Neuronal stem cell (in vitro differentiated cells): ENCODE results near the gene ECSCR.

ENCODE experiments used
- DNase-seq: peaks from one replicate; pipeline ENCODE4 v3.0.0-alpha.2; 2013; ENCODE audit warnings: low spot score
- H2AFZ ChIP-seq: one replicate; pipeline ENCODE4 v1.6.1; 2013; ENCODE audit warnings: mild to moderate bottlenecking, low read length, inconsistent platforms
- H2AK5ac ChIP-seq: 2 replicates; pipeline ENCODE4 v1.6.1; 2013; ENCODE audit warnings: low read depth, mild to moderate bottlenecking, inconsistent platforms, low read length, moderate library complexity, mixed read lengths
- H2BK120ac ChIP-seq: 2 replicates; pipeline ENCODE4 v1.6.1; 2013; ENCODE audit warnings: low read depth, mild to moderate bottlenecking, inconsistent platforms, low read length, moderate library complexity, mixed read lengths
- H2BK12ac ChIP-seq: one replicate; pipeline ENCODE4 v1.6.1; 2013; ENCODE audit warnings: low read length, inconsistent platforms
- H2BK15ac ChIP-seq: 2 replicates; pipeline ENCODE4 v1.6.1; 2013; ENCODE audit warnings: mild to moderate bottlenecking, low read length, inconsistent platforms, mixed read lengths
- H2BK5ac ChIP-seq: one replicate; pipeline ENCODE4 v1.6.1; 2013; ENCODE audit warnings: inconsistent platforms, mild to moderate bottlenecking, low read length, moderate library complexity
- H3K14ac ChIP-seq: one replicate; pipeline ENCODE4 v1.6.1; 2013; ENCODE audit warnings: low read length, inconsistent platforms
- H3K18ac ChIP-seq: 2 replicates; pipeline ENCODE4 v1.6.1; 2013; ENCODE audit warnings: low read length, inconsistent platforms
- H3K23ac ChIP-seq: 2 replicates; pipeline ENCODE4 v1.6.1; 2013; ENCODE audit warnings: low read depth, mild to moderate bottlenecking, mixed read lengths, low read length, inconsistent platforms; ENCODE audit not compliant: poor library complexity
- H3K27ac ChIP-seq: replicated peaks from 3 replicates; pipeline ENCODE4 v1.5.1; 2013; ENCODE audit warnings: low read length, inconsistent platforms
- H3K27me3 ChIP-seq, 3 experiments: 2 replicates each; pipeline ENCODE4 v1.6.1; 2013; ENCODE audit warnings: low read length in 3 of 3, mild to moderate bottlenecking in 2 of 3, inconsistent platforms in 1 of 3, low read depth in 1 of 3, mixed read lengths in 1 of 3, moderate library complexity in 1 of 3; ENCODE audit not compliant: control insufficient read depth in 3 of 3, insufficient read depth in 3 of 3
- H3K36me3 ChIP-seq, 2 donors: replicated peaks in 1 of 2; 2 replicates each; pipeline ENCODE4 v1.6.1; 2013; ENCODE audit warnings: low read length in 2 of 2; ENCODE audit not compliant: control insufficient read depth in 2 of 2, insufficient read depth in 2 of 2
- H3K4ac ChIP-seq: 2 replicates; pipeline ENCODE4 v1.6.1; 2013; ENCODE audit warnings: inconsistent platforms, mild to moderate bottlenecking, low read length, moderate library complexity
- H3K4me1 ChIP-seq, 2 donors: 1 replicate in 1 of 2; 2 replicates in 1 of 2; pipeline ENCODE4 v1.6.1; 2013; ENCODE audit warnings: low read length in 2 of 2, low read depth in 1 of 2; ENCODE audit not compliant: control insufficient read depth in 2 of 2, insufficient read depth in 1 of 2
- H3K4me2 ChIP-seq: one replicate; pipeline ENCODE4 v1.6.1; 2013; ENCODE audit warnings: mild to moderate bottlenecking, low read length, inconsistent platforms; ENCODE audit not compliant: insufficient read depth, poor library complexity, severe bottlenecking
- H3K4me3 ChIP-seq, 2 donors: 2 replicates each; pipeline ENCODE4 v1.5.1; 2013; ENCODE audit warnings: low read length in 2 of 2, mild to moderate bottlenecking in 2 of 2, inconsistent platforms in 1 of 2, moderate library complexity in 1 of 2
- H3K79me1 ChIP-seq: one replicate; pipeline ENCODE4 v1.6.1; 2013; ENCODE audit warnings: low read depth, mild to moderate bottlenecking, inconsistent platforms, low read length, moderate library complexity
- H3K9ac ChIP-seq: one replicate; pipeline ENCODE4 v1.6.1; 2013; ENCODE audit warnings: mild to moderate bottlenecking, low read depth, low read length, inconsistent platforms; ENCODE audit not compliant: poor library complexity
- H3K9me3 ChIP-seq, 2 donors: replicated peaks in 1 of 2; 2 replicates each; pipeline versions ENCODE3 to v1.6.1; 2013; ENCODE audit warnings: low read length in 2 of 2, mild to moderate bottlenecking in 2 of 2, inconsistent platforms in 1 of 2, low read depth in 1 of 2, mixed read lengths in 1 of 2, moderate library complexity in 1 of 2; ENCODE audit not compliant: control insufficient read depth in 2 of 2, insufficient read depth in 1 of 2
- H4K8ac ChIP-seq: one replicate; pipeline ENCODE4 v1.6.1; 2013; ENCODE audit warnings: low read depth, mild to moderate bottlenecking, inconsistent platforms, low read length, moderate library complexity
- H4K91ac ChIP-seq: one replicate; pipeline ENCODE4 v1.6.1; 2013; ENCODE audit warnings: low read length, low read depth, mild to moderate bottlenecking, inconsistent platforms; ENCODE audit not compliant: poor library complexity
- WGBS, 2 donors: extraction: QIAGEN DNeasy Blood & Tissue Kit; methylation state at CpG; one replicate each; pipeline ENCODE4 v1.1.7; 2013; ENCODE audit warnings: missing lambda C conversion rate in 2 of 2, mixed read lengths in 1 of 2; ENCODE audit not compliant: insufficient read length in 2 of 2, insufficient replicate concordance in 1 of 2; ENCODE audit errors: extremely low coverage in 2 of 2; 5-methylcytosine and 5-hydroxymethylcytosine counted together

ECSCR gene

DNA sequence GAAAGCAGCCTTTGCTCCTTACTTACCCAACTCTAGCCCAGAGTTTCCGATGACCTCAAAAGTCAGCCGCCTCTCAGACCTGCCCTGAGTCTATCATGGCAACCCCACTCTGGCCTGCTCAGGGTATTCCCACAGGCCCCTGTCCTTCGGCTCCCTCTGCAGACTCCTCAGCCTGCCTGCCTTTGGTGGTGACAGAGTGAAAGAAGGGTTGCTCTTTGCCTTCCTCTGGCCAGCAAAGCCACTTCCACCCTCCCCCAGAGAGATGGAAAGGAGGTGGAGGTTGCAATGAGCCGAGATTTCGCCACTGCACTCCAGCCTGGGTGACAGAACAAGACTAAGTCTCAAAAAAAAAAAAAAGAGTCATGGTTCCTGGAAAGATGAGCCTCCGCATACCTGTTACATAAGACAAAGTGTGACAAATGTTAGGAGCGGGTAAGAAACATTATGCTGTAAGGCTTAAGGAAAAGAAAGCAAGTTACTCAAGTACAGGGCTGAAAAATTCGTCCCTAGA lies 5.9 kb upstream of the ECSCR start:
- no CpG with 5 or more reads among the region's 8 CpGs for WGBS, 2 donors
- Histone ChIP-seq H3K27me3 (peaks cover 0 to 10% (median 0%) of the 10 kb centered on the region in 3 experiments), H4K91ac (no peak overlapping the region), H2BK5ac (no peak overlapping the region), H3K27ac (no peak overlapping the region), H3K9ac (no peak overlapping the region), H4K8ac (no peak overlapping the region), H3K79me1 (no peaks in the 10 kb centered on the region), H3K14ac (no peak overlapping the region), H3K18ac (peak overlapping the region; percentile 41), H2BK12ac (no peak overlapping the region), H3K9me3 (no peaks in the 10 kb centered on the region), H2BK15ac (peak overlapping the region; percentile 49), H3K36me3 (no peaks in the 10 kb centered on the region), H3K4me3 (no peak overlapping the region), H3K4me2 (no peak overlapping the region), H3K4me1 (peaks cover 6 to 17% of the 10 kb centered on the region in 2 donors), H2AFZ (peak overlapping the region; percentile 9), H3K23ac (no peak overlapping the region), H2BK120ac (no peak overlapping the region), H3K4ac (no peak overlapping the region), H2AK5ac (no peak overlapping the region)
- no peak for DNase-seq

DNA sequence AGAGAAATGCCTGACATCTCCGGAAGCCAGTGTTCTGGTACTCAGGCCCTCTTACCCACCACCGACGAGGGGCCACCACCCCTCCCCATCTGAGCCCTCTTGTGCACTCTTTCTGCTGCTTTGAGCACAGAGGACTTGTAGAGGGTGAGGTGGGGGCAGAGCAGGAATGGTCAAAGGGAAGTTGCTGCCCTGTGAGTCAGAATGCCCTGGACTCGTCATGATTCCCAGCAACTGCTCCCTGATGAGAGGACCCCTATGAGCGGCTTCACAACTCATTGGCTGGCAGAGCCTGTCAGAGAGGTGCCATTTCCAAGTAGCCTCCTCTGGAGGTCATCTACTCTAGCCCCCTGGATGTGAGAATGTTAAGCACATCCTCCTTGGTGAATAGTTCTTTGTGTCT lies 845 bp downstream of the ECSCR start:
- Histone ChIP-seq H3K23ac (no peak overlapping the region), H4K91ac (no peak overlapping the region), H2BK12ac (no peak overlapping the region), H3K9me3 (no peaks in the 10 kb centered on the region), H3K36me3 (no peaks in the 10 kb centered on the region), H3K4me1 (peaks cover 4 to 5% of the 10 kb centered on the region in 2 donors), H3K18ac (peak overlapping the region; percentile 45), H2AK5ac (no peak overlapping the region), H2BK120ac (no peak overlapping the region), H3K9ac (no peak overlapping the region), H3K4ac (no peak overlapping the region), H3K4me2 (no peak overlapping the region), H3K14ac (no peak overlapping the region), H3K27ac (no peak overlapping the region), H3K79me1 (no peaks in the 10 kb centered on the region), H3K27me3 (peaks cover 0 to 4% (median 0%) of the 10 kb centered on the region in 3 experiments), H2AFZ (peak overlapping the region; percentile 78), H3K4me3 (no peak overlapping the region), H4K8ac (no peak overlapping the region), H2BK15ac (no peak overlapping the region), H2BK5ac (no peak overlapping the region)
- DNase-seq, result no peak
- no CpG with 5 or more reads among the region's 5 CpGs for WGBS, 2 donors

DNA sequence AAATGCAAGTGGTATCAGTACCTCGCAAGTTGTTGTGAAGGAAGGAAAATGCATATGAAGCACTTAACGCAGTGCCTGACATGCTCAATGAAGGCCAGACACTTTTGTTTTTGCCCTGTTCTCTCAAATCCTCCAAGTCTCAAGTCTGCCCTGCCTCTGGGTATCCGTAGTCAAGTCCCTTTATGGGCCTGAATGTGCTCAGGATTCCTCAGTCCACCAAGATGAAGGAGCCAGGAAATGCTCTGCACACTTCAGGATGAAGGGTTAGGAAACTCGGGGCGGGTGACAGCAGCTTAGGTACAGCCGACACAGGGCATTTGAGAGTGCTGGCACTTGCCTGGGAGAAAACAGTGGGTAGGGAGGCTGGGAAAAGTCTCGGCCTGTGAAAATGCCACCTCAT lies 1.4 kb downstream of the ECSCR start:
- no peak overlapping the region for H3K4me2 ChIP-seq
- no peak overlapping the region for H3K18ac ChIP-seq
- peak overlapping the region; percentile 30 for H2AFZ ChIP-seq
- no peaks in the 10 kb centered on the region for H3K36me3 ChIP-seq
- H2AK5ac ChIP-seq, result no peak overlapping the region
- H2BK15ac ChIP-seq, result no peak overlapping the region
- no peak overlapping the region for H2BK12ac ChIP-seq
- H3K14ac ChIP-seq, result no peak overlapping the region
- no peak overlapping the region for H2BK5ac ChIP-seq
- no peak overlapping the region for H4K8ac ChIP-seq
- H3K4ac ChIP-seq, result no peak overlapping the region
- no peak overlapping the region for H2BK120ac ChIP-seq
- H3K27me3 ChIP-seq, result peaks cover 0 to 4% (median 0%) of the 10 kb centered on the region in 3 experiments
- no peaks in the 10 kb centered on the region for H3K9me3 ChIP-seq
- H3K9ac ChIP-seq, result no peak overlapping the region
- WGBS, 2 donors, result no CpG with 5 or more reads among the region's 7 CpGs
- no peak overlapping the region for H3K4me3 ChIP-seq
- H3K27ac ChIP-seq, result no peak overlapping the region
- H3K79me1 ChIP-seq, result no peaks in the 10 kb centered on the region
- DNase-seq, result no peak
- H4K91ac ChIP-seq, result no peak overlapping the region
- peaks cover 4 to 5% of the 10 kb centered on the region in 2 donors for H3K4me1 ChIP-seq
- no peak overlapping the region for H3K23ac ChIP-seq

- Histone ChIP-seq H4K8ac (no peak overlapping the region), H3K4me1 (peaks cover 4 to 5% of the 10 kb centered on the region in 2 donors), H4K91ac (no peak overlapping the region), H3K27ac (no peak overlapping the region), H3K4ac (no peak overlapping the region), H3K14ac (no peak overlapping the region), H2BK5ac (no peak overlapping the region), H2BK12ac (no peak overlapping the region), H3K4me2 (no peak overlapping the region), H2BK15ac (no peak overlapping the region), H2AFZ (no peak overlapping the region), H2BK120ac (no peak overlapping the region), H3K9ac (no peak overlapping the region), H3K9me3 (no peaks in the 10 kb centered on the region), H3K4me3 (no peak overlapping the region), H3K18ac (no peak overlapping the region), H2AK5ac (no peak overlapping the region), H3K27me3 (peaks cover 0 to 4% (median 0%) of the 10 kb centered on the region in 3 experiments), H3K23ac (no peak overlapping the region), H3K79me1 (no peaks in the 10 kb centered on the region), H3K36me3 (no peaks in the 10 kb centered on the region)
- no CpG with 5 or more reads among the region's 1 CpG for WGBS, 2 donors
- DNase-seq, result no peak
Measured at GRCh38 chr5:139460455-139460854, 2.1 kb downstream of the ECSCR start.
